Neural cell (in vitro differentiated cells): ENCODE measurements around the gene TRPT1. TPM values are rescaled to one million over a fixed set of nuclear protein-coding genes. Genes with fewer than 3 reads are reported as not detected.

Source experiments
- H2AFZ ChIP-seq: fragments of 200-600, 300-800 bp; sonication (generic), shearing (Covaris generic); 2 replicates; pipeline ENCODE4 v1.6.0; 2014; ENCODE audit warnings: low read depth, mild to moderate bottlenecking, antibody characterized with exemption, low read length, moderate library complexity
- H3F3A ChIP-seq: fragments of 200-600 bp; shearing (Covaris generic); 2 replicates; pipeline ENCODE4 v1.6.1; 2016; ENCODE audit warnings: mild to moderate bottlenecking, moderate library complexity, mixed read lengths, antibody characterized with exemption, low read length; ENCODE audit not compliant: insufficient read depth, poor library complexity, severe bottlenecking
- H3K27ac ChIP-seq: fragments of 200-600, 300-800 bp; sonication (generic), shearing (Covaris generic); 2 replicates; pipeline ENCODE4 v1.5.1; 2014; ENCODE audit warnings: mild to moderate bottlenecking, low read length, moderate library complexity
- H3K27me3 ChIP-seq: fragments of 300-800, 200-600 bp; sonication (generic), shearing (Covaris generic); 2 replicates; pipeline ENCODE4 v1.6.0; 2014; ENCODE audit warnings: mild to moderate bottlenecking, low read depth, low read length, moderate library complexity; ENCODE audit not compliant: insufficient read depth
- H3K36me3 ChIP-seq: fragments of 300-800, 200-600 bp; sonication (generic), shearing (Covaris generic); 2 replicates; pipeline ENCODE4 v1.5.1; 2014; ENCODE audit warnings: mild to moderate bottlenecking, antibody characterized with exemption, low read length, moderate library complexity; ENCODE audit not compliant: insufficient read depth
- H3K4me2 ChIP-seq: fragments of 300-800, 200-600 bp; sonication (generic), shearing (Covaris generic); 2 replicates; pipeline ENCODE4 v1.6.0; 2014; ENCODE audit warnings: mild to moderate bottlenecking, low read length
- H3K4me3 ChIP-seq: fragments of 300-800, 200-600 bp; sonication (generic), shearing (Covaris generic); 2 replicates; pipeline ENCODE4 v1.5.1; 2014; ENCODE audit warnings: mild to moderate bottlenecking, low read length, moderate library complexity
- H3K79me2 ChIP-seq: fragments of 200-600 bp; shearing (Covaris generic); replicated peaks from 2 replicates; pipeline ENCODE4 v1.6.0; 2014; ENCODE audit warnings: mild to moderate bottlenecking, low read length, moderate library complexity; ENCODE audit not compliant: insufficient read depth
- H3K9ac ChIP-seq: fragments of 300-800, 200-600 bp; sonication (generic), shearing (Covaris generic); 2 replicates; pipeline ENCODE4 v1.6.1; 2016; ENCODE audit warnings: mild to moderate bottlenecking, low read length, mixed read lengths
- H3K9me2 ChIP-seq: fragments of 200-600 bp; shearing (Covaris generic); 2 replicates; pipeline ENCODE4 v1.6.1; 2016; ENCODE audit warnings: mild to moderate bottlenecking, low read length, mixed read lengths; ENCODE audit not compliant: insufficient read depth
- H3K9me3 ChIP-seq: fragments of 200-600, 300-800 bp; sonication (generic), shearing (Covaris generic); 2 replicates; pipeline ENCODE4 v1.6.1; 2016; ENCODE audit warnings: mild to moderate bottlenecking, mixed run types, low read length, moderate library complexity, mixed read lengths
- H4K20me1 ChIP-seq: fragments of 200-600 bp; shearing (Covaris generic); 2 replicates; pipeline ENCODE4 v1.6.1; 2016; ENCODE audit warnings: mild to moderate bottlenecking, mixed run types; ENCODE audit not compliant: insufficient read depth
- EP300 ChIP-seq: fragments of 450-650 bp; conservative IDR thresholded peaks from 2 replicates; pipeline ENCODE4 v1.6.1; 2014; ENCODE audit warnings: antibody characterized with exemption, mild to moderate bottlenecking, moderate library complexity; ENCODE audit not compliant: poor library complexity, severe bottlenecking
- EZH2 ChIP-seq: fragments of 200-600, 300-800 bp; shearing (Covaris generic), sonication (generic); IDR thresholded peaks from 2 replicates; pipeline ENCODE4 v1.6.1; 2014; ENCODE audit warnings: antibody characterized with exemption, low read length, borderline replicate concordance, mild to moderate bottlenecking; ENCODE audit not compliant: insufficient read depth, poor library complexity, severe bottlenecking
- MXI1 ChIP-seq: fragments of 450-650 bp; conservative IDR thresholded peaks from 2 replicates; pipeline ENCODE4 v1.6.1; 2014; ENCODE audit warnings: antibody characterized with exemption, mild to moderate bottlenecking; ENCODE audit not compliant: poor library complexity, severe bottlenecking
- POLR2AphosphoS5 ChIP-seq: IDR thresholded peaks from 2 replicates; pipeline ENCODE4 v1.6.1; 2012
- RAD21 ChIP-seq: fragments of 450-650 bp; conservative IDR thresholded peaks from 2 replicates; pipeline ENCODE4 v1.6.1; 2014; ENCODE audit warnings: antibody characterized with exemption, mild to moderate bottlenecking, moderate library complexity
- SMC3 ChIP-seq: fragments of 450-650 bp; conservative IDR thresholded peaks from 2 replicates; pipeline ENCODE4 v1.6.1; 2014; ENCODE audit warnings: antibody characterized with exemption, mild to moderate bottlenecking, moderate library complexity; ENCODE audit not compliant: poor library complexity
- TAF1 ChIP-seq: IDR thresholded peaks from 2 replicates; pipeline ENCODE4 v1.6.1; 2012; ENCODE audit warnings: low read depth
- polyA plus RNA-seq: library from polyadenylated mRNA; depleted of rRNA; stranded (reverse); fragments of >200 nt; gene quantifications from 2 replicates; pipeline ENCODE4 v1.2.3, GENCODE V29; 2014
- TF ChIP-seq, protein P1 (sequence below): fragments of 450-650 bp; IDR thresholded peaks from 2 replicates; pipeline ENCODE4 v1.5.1; 2014; ENCODE audit warnings: antibody characterized with exemption, mild to moderate bottlenecking, moderate library complexity; ENCODE audit not compliant: poor library complexity, severe bottlenecking
- TF ChIP-seq, protein P2 (sequence below): IDR thresholded peaks from 2 replicates; pipeline ENCODE4 v1.6.1; 2012; ENCODE audit warnings: borderline replicate concordance

Gene TRPT1
- polyA plus RNA-seq, 1 donor from 2014 or later = 67.2 TPM

DNA sequence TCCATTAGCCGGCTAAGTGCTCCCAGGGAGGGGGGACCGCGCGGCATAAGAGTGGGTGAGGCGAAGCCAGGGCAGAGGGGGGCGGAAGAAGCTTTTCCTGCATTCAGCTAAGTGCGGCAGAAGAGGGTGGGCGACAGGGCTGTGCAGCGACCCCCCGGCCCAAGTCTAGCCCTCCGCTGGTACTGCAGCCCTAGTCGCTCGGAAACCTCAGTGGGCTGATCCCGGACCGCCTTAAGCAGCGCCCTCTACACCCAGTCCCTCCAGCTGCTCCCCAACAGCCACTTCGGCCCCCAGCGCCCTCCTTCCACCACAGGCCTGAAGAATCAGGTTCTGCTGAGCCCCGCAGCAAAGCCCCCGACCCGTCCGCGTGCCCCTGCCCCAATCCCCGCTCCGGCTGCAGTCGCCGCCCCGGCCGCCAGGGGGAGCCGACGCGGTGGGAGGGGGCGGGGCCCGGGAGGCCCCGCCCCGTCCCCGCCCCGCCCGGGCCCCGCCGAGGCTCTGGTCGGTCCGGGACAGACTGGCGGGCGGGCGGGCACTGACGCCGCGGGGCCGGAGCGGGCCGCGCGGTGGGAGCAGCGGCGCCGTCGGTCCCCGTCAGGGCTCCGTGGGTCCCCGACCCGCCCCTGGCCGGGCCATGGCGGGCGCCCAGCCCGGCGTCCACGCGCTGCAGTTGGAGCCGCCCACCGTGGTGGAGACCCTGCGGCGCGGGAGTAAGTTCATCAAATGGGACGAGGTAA is 25.2 kb upstream of the TRPT1 start, which contains the start of gene PLCB3 (continued):
- TF ChIP-seq, protein P1, sequence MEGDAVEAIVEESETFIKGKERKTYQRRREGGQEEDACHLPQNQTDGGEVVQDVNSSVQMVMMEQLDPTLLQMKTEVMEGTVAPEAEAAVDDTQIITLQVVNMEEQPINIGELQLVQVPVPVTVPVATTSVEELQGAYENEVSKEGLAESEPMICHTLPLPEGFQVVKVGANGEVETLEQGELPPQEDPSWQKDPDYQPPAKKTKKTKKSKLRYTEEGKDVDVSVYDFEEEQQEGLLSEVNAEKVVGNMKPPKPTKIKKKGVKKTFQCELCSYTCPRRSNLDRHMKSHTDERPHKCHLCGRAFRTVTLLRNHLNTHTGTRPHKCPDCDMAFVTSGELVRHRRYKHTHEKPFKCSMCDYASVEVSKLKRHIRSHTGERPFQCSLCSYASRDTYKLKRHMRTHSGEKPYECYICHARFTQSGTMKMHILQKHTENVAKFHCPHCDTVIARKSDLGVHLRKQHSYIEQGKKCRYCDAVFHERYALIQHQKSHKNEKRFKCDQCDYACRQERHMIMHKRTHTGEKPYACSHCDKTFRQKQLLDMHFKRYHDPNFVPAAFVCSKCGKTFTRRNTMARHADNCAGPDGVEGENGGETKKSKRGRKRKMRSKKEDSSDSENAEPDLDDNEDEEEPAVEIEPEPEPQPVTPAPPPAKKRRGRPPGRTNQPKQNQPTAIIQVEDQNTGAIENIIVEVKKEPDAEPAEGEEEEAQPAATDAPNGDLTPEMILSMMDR = peak; percentile 74

DNA sequence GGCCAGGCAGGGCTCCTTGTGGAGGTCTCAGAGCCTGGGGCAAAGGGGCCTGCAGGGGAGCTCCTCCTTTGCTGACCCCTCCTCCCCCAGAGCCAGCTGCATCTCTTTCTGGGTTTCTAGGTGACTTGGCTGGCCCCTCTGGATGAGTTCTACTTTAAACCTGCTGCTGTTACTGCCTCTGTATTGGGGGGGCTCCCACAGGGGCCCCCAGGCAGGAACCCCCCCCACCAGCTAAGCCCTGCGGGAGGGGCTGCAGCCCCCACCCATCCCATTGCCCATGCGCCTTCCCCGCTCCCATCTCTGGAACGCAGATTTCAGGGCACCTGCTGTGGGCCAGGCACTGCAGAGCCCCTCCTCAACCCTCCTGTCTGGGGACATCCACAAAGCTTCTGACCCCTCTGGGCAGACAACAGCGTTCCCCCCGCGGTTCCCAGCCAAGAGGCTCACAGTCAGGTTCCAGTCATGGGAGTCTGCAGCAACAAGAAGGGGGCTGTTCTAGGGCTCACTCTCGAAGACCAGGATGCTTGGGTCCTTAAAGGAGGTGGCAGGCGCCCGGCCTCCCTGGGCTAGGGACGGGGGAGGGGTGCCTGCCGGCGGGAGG is 24.5 kb upstream of the TRPT1 start:
- Histone ChIP-seq H3K9me3 (no peaks in the 10 kb centered on the region), H3K27me3 (peaks cover 8% of the 10 kb centered on the region), H3K4me2 (no peak overlapping the region), H2AFZ (no peak overlapping the region), H3F3A (no peaks in the 10 kb centered on the region), H4K20me1 (no peaks in the 10 kb centered on the region), H3K79me2 (peaks cover 7% of the 10 kb centered on the region), H3K9me2 (no peaks in the 10 kb centered on the region), H3K27ac (peak overlapping the region; percentile 5), H3K36me3 (no peaks in the 10 kb centered on the region), H3K9ac (peak overlapping the region; percentile 50), H3K4me3 (peak overlapping the region; percentile 59)
- TF ChIP-seq, protein P2, sequence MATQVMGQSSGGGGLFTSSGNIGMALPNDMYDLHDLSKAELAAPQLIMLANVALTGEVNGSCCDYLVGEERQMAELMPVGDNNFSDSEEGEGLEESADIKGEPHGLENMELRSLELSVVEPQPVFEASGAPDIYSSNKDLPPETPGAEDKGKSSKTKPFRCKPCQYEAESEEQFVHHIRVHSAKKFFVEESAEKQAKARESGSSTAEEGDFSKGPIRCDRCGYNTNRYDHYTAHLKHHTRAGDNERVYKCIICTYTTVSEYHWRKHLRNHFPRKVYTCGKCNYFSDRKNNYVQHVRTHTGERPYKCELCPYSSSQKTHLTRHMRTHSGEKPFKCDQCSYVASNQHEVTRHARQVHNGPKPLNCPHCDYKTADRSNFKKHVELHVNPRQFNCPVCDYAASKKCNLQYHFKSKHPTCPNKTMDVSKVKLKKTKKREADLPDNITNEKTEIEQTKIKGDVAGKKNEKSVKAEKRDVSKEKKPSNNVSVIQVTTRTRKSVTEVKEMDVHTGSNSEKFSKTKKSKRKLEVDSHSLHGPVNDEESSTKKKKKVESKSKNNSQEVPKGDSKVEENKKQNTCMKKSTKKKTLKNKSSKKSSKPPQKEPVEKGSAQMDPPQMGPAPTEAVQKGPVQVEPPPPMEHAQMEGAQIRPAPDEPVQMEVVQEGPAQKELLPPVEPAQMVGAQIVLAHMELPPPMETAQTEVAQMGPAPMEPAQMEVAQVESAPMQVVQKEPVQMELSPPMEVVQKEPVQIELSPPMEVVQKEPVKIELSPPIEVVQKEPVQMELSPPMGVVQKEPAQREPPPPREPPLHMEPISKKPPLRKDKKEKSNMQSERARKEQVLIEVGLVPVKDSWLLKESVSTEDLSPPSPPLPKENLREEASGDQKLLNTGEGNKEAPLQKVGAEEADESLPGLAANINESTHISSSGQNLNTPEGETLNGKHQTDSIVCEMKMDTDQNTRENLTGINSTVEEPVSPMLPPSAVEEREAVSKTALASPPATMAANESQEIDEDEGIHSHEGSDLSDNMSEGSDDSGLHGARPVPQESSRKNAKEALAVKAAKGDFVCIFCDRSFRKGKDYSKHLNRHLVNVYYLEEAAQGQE = no peak
- TF ChIP-seq RAD21 (no peak), SMC3 (no peak), EP300 (no peak), MXI1 (no peak), TAF1 (no peak), POLR2AphosphoS5 (no peak), EZH2 (no peak)
- TF ChIP-seq, protein P1 = no peak
